GM18498 (cell line): Measurements from ENCODE around the gene IQSEC1.

Source experiments
- ATAC-seq: cut with Tn5 transposase; IDR thresholded peaks from one replicate; pipeline ENCODE4 v1.9.1; 2021; ENCODE audit warnings: mild to moderate bottlenecking, moderate library complexity; ENCODE audit not compliant: unreplicated experiment

Gene IQSEC1

DNA sequence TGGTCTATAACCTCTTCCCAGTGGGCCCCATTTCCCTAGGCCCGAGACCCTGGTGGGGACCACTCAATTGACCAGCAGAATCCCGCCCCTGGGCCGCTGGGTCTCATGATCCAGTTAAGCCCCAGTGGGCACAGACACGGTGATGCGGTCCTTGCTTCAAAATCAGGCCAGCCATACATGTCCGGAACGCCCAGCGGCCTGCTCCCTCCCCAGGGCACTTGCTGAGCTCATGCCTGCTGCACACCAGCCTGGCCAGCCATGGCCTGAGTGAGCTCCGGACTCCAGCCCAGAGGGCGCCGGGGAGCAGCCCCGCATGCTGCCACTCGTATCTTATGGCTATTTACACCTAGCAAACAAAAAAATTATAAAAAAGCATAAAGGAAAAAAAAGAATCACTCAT is 34.4 kb upstream of the IQSEC1 start:
- ATAC-seq, result no peak

DNA sequence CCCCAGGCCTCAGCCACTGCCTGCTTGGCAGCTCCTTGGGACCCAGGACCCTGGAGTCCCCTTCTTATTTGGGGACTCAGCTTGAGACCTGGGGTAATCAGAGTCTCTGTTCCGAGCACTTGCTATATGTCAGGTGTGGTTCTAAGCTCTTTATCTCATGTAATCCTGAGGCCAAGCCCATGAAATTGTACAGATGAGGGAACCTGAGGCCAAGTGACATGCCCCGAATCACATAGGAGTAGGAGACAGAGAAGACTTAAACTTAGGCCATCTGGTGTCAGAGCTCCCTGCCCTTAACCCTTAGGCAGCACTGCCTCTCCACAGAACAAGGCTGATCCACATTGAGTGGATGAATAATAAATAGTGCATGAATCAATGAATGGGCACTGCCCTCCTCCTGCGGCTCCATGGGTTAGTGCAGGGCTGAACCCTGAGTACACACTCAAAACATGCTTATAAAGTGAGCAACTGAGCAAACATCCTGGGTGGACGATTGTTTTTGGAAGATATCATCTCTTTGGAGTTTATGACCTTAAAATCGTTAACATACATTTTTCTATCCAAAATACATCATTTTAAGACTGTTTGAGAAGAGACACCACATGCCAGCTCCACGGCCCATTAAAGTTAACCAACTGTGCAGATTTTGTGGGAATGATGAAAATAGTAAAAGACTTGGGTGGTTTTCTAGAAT is 33.2 kb upstream of the IQSEC1 start:
- no peak for ATAC-seq

DNA sequence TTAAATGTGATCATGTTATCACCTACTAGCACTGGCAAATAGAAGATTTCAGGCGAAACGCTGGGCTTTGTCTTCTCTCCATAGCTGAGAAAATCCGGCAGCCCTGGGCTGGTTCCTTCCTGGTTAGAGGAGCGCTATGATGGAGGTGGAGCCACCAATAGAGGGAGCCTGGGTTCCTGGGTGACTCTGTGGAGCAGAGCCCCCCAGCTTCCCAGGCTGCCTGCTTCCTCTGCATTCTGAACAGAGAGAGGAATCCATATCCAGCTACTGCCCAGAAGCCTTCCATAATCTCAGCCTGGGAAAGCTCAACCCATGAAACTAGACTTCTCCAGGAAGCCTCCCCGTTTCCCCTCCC is 32.6 kb upstream of the IQSEC1 start:
- no peak for ATAC-seq

DNA sequence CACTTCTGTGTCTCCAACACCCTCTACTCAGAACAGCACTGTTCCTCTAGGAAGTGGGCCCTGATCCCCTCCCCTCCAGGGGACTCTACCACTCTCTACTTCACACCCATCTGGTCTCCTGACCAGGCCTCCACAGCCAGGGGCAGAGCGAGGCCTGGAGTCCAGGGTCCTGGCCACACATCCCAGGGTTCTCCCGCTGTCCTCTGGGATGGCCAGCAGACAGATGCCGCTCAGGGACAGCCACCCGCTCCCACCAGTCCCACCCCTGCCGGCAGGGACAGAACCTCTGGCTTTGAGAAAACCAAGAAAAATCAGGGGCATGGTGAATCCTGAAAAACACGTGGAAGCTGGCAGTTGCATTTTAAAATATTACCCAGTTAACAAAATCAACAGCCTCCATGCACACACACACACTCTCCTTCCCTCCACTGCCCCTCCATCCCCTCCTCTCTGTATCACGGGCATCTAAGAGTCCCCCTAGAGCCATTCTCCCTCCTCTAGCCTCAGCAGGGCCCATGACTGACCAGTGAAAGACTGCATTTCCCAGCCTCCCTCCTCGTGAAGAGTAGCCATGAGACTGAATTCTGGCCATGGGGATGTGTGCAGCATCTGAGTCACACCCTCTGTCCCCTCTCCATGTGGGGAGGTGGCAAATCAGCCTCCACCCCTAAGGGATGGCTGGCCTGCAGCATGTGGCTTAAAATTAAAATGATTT is 32.1 kb upstream of the IQSEC1 start:
- ATAC-seq, result no peak

DNA sequence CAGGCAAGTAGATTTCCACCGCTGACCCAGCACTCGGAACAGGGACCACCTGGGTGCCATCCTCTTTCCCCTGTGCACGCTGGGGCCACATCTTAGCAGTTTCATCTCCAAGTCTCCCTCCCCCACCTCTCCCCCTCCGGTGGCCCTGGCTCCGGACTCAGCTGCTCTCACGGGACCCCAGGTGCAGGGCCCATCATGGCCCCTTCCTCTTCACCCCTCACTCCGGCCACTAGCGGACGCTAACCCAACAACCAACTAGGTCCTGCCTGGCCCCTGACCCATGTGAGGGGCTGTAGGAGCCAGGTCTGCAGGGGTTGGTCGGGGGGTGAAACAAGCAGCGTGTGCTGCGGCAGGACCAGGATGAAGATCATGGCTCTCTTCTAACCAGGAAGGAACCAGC is 31.3 kb upstream of the IQSEC1 start:
- ATAC-seq, result no peak

DNA sequence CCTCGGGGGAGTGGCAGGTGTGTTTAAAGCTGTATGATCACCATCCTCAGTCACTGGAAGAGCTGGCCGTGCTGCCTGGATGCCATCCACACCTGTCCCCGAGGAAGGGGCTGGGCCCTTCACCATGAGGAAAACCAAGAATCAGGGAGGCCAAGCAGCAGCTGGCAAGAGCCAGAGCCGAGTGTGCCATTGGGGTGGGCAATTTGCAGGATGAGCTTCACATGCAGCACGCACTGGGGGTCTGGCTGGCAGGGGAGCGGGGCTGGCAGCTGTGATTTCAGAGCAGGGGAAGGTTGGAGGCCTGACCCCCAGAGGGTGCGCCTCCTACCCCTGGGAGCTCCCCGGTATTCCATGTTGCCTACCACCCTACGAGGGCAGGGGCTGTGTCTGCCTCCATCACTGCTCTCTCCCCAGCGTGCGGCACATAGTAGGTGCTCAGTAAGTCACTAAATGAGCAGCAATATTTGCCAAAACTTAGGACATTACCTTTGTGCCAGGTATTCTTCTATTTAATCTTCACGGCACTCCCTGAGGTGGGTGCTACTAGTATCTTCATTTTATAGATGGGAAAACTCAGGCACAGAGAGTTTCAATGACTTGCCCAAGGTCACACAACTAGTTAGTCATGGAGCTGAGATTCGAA is 30.3 kb upstream of the IQSEC1 start:
- no peak for ATAC-seq

DNA sequence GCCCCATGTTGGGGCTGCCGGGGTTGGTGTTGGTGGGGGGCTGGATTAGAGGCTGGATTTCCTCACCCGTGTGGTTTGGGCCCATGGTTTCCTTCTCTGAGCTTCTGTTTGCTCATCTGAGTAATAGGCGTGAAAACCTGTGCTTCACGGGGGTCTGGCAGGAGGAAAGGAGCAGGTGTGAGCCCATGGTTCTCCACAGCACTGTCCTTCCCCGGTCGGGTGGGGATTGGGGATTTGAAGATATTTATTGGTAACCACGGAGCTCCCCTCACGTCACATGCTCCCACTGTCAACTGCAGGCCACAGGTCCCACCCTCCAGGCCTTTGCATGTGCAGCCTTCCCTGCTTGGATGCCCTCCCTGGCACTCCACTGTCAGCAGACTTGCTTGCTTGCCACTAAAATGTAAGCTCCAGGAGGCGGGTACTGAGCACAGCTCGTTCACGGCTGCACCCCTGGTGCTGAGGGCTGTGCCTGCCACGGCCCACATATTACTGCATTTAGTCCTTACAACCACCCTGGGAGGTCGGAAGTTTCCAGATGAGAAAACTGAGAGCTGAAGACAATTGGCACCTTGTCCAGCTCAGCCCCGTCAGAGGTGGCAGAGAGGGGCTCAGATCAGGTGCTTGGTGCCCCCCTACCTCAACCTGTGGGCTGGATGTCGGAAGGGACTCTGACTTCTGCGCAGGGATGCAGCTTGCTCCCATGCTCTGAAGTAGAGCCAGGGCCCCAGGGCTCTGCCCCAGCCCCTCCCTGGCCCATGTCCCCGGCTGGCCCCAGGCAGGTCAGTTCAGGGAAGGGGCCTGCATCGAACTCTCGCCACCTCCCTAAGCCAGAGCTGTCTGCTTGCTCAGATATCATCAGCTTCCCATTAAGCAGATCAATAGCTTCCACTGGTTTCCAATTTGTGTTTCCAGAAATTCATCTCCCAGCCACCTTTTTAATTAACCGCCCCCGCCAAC is 29.4 kb upstream of the IQSEC1 start:
- no peak for ATAC-seq

DNA sequence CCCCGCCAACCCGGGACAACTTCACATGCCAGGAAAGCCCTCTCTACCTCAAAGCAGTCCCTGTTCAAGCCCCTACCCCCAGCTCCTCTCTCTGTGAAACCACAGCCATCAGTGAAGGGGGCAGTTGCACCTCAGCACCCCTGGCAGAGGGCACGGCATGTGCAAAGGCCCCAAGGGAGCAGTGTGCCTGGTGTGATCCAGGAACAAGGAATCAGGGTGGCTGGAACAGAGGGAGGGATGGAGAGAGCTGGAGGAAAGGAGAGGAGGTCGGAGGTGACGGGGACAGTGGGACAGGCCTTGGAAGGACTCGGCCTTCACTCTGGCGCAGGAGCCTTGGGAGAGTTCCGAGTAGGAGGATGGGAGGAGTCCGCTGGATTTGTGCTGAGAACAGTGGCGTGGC is 26.5 kb upstream of the IQSEC1 start:
- ATAC-seq, result no peak

DNA sequence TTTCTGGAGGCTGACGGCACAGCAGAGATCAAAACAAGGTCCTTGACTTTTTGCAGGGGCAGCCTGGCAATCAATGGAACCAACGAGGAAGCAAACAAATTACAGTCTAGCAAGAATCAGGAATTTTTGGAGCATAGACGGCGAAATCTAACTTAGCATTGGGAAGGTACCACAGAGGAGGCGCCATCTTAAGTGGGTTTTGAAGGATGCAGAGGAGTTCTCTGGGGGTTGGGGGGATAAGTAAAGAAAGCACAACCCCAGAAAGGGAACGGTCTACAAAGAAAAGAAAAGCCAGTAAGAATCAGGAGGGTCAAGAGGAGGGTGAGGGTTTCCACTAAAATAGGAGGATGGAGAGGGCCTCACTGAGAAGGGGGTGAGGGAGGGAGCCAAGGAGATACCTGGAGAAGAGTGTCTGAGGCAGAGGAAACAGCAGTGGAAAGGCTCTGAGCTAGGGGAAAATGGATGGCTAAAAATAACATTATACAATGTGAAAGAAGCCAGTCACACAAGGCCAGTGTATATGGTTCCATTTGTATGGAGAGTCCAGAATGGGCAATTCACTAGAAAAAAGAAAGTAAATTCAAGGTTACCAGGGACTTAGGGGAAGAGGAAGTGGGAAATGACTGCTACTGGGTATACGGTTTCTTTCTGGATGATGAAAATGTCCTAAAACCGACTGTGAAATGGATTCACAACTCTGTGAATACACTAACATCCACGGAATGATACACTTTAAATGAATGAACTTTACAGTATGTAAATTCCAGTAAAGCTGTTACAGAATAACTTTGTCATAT is 25.2 kb upstream of the IQSEC1 start:
- no peak for ATAC-seq

DNA sequence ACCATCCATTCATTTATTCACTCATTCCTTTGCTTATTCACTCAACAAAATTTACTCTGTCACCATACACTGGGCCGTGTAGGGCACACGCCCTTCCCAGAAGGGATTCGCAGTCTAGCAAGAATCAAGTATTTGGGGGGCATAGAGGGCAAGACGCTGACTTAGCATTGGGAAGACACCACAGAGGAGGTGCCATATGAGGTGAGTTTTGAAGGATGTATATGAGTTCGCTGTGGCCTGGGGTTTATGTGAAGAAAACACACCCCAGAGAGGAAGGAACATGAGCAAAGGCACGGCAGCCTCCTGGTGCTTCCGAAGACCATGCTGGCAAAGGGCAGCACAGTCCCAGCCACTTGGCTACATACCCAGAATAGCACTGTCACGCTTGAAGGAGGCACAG is 23.1 kb upstream of the IQSEC1 start:
- no peak for ATAC-seq

DNA sequence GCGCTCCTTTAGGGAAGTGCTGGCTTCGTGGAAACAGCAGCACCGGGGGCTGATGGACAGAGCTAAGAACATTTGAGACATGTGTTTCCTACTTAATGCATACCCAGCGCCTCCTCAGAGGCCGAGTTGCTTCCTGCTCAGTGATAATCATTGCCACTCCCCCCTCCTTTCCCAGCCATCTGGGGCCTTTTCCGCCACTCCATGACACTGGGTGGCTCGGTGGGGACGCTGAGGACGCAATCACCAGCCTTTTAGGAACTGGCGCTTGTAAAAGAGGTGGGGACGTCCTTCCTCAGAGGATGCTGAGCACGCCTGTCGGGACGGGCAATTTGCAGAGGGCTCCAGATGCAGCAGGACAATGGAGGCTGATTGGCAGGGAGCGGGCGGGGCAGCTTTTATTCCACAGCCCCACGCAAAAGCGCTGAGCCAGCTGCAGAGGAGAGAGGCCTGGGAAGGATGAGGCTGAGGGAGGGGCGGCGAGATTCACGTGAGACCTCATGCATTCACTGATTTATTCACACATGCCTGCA is 22.2 kb upstream of the IQSEC1 start:
- ATAC-seq, result no peak

DNA sequence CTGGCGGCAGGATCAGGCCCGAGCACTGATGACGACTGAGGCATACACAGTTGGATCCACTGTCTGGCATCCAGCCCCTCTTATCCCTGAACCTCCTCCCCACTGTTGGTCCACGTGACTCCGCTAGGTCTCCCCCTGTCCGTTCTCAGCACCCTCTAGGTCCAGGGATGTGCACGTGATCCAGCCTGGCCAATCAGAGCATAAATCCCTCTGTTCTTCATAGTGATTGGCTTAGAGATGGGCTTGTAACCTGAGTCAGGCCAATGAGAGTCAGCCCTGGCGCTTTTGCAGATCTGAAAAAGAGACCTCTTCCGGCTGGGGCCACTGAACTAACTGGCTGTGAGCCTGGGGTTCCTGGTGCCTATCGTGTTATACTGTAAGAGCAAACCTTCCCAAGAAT is 20.5 kb upstream of the IQSEC1 start:
- ATAC-seq, result no peak

DNA sequence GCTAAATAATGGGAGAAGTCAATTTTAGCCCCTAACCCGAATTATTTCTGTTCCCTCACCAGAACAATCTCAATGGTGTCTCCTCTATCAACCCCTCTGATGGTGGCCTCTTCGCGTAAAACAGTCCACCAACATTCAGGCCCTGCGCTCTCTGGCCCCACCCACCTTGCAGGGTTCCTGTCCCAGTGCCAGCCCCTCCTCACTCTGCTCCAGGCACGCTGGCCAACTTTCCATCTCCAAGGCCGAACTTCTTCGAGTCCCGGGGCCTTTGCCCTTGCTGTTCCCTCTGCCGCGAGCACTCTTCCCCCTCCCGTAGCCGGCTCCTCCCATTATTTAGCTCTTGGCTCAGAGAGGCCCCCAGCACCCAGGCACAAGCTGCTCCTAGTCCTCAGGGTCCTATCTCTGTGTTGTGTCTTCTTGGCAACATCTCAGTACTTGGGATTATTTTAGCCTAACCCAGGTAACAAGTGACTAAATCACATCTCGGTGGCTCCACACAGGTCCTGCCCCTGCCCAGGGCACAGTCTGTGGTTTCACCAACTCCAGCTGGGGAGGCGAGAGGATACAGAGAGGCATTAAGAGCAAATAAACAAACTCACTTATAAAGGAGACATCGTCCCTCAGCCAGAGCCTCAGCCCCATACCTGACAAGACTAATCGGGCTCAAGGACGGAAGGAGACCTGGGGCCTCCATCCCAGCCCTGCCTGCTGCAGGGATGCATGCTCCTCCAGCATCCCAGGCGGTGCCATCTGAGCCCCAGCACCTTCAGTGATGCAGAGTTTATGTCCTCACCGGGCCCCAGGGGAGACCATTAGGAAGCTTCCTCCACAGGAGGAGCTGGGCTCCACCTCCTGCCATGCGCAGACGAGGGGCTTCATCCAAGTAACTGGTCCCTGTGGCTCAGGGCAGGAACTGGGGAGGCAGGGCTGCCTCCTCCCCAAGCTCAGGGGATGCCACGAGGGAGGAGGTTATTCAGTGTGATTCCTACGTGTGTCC is 19.7 kb upstream of the IQSEC1 start:
- no peak for ATAC-seq

DNA sequence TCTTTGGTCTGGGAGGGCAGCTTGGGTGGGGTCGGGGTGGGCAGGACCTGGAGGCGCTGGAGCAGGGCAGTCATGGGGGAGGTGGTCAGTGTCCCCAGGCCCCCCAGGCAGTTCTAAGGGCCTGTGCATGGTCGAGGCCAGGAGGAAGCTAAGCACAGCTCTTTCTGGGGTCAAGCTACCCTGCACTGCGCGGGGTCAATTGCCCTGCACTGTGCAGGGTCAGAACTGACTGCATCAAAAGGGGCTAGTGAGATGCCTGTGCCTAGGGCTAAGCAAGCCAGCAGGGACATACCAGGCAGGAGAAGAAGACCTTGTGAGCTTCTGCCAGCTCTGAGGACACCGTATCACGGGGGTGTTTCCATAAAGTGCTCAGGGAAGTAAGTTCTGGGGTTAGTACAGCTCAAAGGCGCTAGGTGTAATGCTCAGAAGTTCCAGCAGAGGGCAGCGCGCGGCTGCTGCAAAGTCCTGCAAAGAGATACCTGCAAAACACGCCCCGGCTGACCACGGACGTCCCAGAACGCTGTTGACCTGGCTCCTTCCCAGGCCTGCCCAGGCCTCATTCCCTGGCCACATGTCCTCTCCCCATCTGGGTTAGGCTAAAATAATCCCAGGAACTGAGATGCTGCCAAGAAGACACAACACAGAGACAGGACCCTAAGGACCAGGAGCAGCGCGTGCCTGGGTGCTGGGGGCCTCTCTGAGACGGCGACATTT is 18.8 kb upstream of the IQSEC1 start:
- ATAC-seq, result no peak

DNA sequence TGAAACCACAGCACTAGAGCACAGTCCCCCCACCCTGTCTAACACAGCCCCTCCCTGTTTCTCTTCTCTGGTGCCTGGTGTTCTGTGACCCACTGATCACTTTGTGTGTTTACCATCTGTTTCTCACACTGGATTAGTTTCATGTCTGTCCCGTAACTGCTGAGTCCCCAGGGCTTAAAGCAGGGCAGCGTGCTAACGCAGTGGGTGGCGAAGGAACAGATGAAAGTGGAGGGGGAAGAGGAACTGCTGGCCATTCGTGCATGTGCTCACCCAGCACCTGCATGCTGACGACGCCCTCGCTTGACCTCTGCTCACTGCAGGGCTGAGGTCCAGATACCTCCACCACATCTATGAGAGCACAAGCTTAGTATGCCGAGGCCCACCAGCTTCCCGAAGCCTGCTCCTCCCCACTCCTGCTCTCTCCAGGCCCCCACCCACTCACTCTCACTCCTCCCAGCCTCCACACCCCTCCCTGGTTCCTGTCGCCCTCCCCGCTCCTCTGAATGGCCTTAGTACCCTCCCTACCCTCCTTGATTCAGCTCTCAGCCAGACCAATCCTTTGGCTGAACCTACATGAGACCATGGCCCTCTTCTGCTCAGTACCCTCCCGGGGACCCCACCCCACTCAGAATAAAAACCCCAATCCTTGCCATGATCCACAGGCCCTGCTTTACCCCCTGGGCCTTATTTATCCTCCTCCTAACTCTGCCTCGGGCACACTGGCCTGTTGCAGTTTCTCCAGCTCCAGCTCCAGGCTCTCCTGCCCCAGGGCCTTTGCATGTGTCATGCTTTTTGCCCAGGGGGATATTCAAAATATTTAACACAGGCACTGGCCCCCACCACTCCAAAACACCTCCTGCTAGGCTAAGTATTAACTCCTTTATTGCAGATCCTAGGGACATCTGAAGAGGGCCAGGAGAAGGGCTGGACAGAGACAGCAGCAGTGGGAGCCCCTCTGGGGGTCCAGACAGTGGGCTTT is 15.1 kb upstream of the IQSEC1 start:
- peak; percentile 49 for ATAC-seq

DNA sequence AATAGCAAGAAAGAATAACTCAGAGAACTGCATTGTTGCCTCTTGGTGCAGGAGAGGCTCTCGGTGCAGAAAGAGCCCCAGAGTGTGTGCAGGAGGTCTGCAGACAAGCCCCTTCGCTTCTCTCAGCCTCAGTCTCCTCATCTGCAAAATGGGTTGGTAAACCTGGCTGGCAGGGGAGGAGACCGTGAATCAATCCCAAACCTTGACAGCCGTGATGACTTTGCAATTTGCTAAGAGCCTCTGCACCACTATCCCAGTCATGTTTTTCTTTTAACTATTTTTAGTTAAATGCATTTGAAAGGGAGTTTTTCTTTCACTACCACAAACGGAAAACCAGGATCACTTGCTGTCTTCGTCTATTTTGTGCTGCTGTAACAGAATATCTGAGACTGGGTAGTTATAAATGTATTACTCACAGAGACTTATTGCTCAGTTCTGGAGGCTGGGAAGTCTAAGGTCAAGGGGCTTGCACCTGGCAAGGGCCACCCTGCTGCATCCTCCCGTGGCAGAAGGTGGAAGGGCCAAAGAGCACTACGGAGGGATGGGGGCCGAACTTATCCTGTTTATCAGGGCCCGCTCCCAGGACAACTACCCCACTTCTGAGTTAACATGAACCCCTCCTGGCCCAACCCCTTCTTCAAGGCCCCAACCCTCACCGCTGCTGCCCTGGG is 14.2 kb upstream of the IQSEC1 start:
- no peak for ATAC-seq

DNA sequence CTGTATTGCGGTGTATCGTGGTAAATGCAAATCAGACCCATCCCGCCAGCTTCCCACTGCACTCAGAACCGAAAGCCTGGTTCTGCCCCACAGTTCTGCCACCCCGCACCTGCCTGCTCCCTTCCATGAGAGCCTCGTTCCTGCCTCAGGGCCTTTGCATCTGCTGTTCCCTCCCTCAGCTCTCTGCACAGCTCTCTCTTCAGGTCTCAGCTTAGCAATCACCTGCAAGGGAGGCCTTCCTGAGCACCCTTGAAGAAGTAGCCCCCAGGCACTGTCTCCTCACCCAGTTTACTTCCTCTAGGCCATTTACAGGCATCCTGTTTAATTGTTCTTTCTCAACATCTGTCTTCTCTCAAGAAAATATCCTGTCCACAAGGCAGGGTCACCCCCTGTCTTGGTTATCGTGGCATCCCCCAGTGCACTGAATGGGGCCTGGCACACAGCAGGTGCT is 13.3 kb upstream of the IQSEC1 start:
- ATAC-seq, result no peak
